ENCODE measurements around the gene MCCD1.

The MCCD1 gene

GRCh38 chr6:31513456-31514165 lies 15.2 kb upstream of the MCCD1 start:
- DNase-seq = no peak

GRCh38 chr6:31521835-31522234 lies 6.9 kb upstream of the MCCD1 start:
- DNase-seq = no peak

GRCh38 chr6:31525553-31525931 lies 3.2 kb upstream of the MCCD1 start:
- DNase-seq = no peak

GRCh38 chr6:31525932-31526591 lies 2.7 kb upstream of the MCCD1 start:
- no peak for DNase-seq

- no peak for DNase-seq
Observed at GRCh38 chr6:31528307-31528777, 420 bp upstream of the MCCD1 start.

- DNase-seq = no peak
Observed at GRCh38 chr6:31529329-31530150, 778 bp downstream of the MCCD1 start.

- DNase-seq = no peak
Observed at GRCh38 chr6:31530659-31531058, 1.9 kb downstream of the MCCD1 start.

GRCh38 chr6:31531162-31531561 lies 2.4 kb downstream of the MCCD1 start:
- no peak for DNase-seq

GRCh38 chr6:31531771-31532643 lies 3.2 kb downstream of the MCCD1 start:
- no peak for DNase-seq

- no peak for DNase-seq
Observed at GRCh38 chr6:31532644-31533454, 4.1 kb downstream of the MCCD1 start.

- DNase-seq = no peak
Observed at GRCh38 chr6:31533455-31533841, 4.7 kb downstream of the MCCD1 start.

GRCh38 chr6:31534011-31534410 lies 5.2 kb downstream of the MCCD1 start:
- no peak for DNase-seq

- DNase-seq = no peak
Observed at GRCh38 chr6:31534521-31535040, 5.8 kb downstream of the MCCD1 start.

GRCh38 chr6:31535538-31536324 lies 7.0 kb downstream of the MCCD1 start:
- DNase-seq = no peak

- DNase-seq = no peak
Observed at GRCh38 chr6:31538805-31539400, 10.1 kb downstream of the MCCD1 start.

- DNase-seq = no peak
Observed at GRCh38 chr6:31540640-31541039, 11.9 kb downstream of the MCCD1 start.

- no peak for DNase-seq
Observed at GRCh38 chr6:31541059-31541657, 12.4 kb downstream of the MCCD1 start.

GRCh38 chr6:31541658-31542521 lies 13.1 kb downstream of the MCCD1 start, which contains the start of gene DDX39B:
Gene DDX39B (minus strand): TSS chr6:31542003. CDS start chr6:31540532, 1,471 bp downstream.
- peak; percentile 93 to 98 for DNase-seq

- no peak for DNase-seq
Observed at GRCh38 chr6:31543639-31544038, 14.9 kb downstream of the MCCD1 start.

Measured in hippocampal formation (tissue), 2 donors.